Natural killer cell treated with Interleukin-12 subunit alpha and Interleukin-12 subunit beta and Interleukin-15 and Interleukin-18, amount 100 ng/mL, for 72 hours (primary cell): ENCODE data around the gene ZC3H7B. TPM values are rescaled to one million over a fixed set of nuclear protein-coding genes. Genes with fewer than 3 reads are reported as not detected.
A peak's percentile ranks its signal among the peaks of the same experiment; 100 is the strongest.
"Not testable (repeated sequence)": the region's sequence is repeated elsewhere in the genome, so short reads cannot be mapped to it uniquely, and the experiment has no call there.

Source experiments
- ATAC-seq, 2 donors: fragments of 150-1000 bp; cut with Tn5 transposase in 1 of 2; sonication (Bioruptor Pico), chemical (Tn5 transposase) in 1 of 2; 2 replicates each; pipeline ENCODE4 v1.10.0; 2021
- DNase-seq: peaks from one replicate; pipeline ENCODE4 v3.0.0; 2022; ENCODE audit warnings: low spot score
- H3K27ac Mint-ChIP-seq, 2 donors: 1 replicate in 1 of 2; 2 replicates in 1 of 2; pipeline ENCODE4 v1.8.0; 2022; ENCODE audit warnings: mixed read lengths in 2 of 2, mild to moderate bottlenecking in 1 of 2, moderate library complexity in 1 of 2
- H3K27me3 Mint-ChIP-seq, 2 donors: 1 replicate in 1 of 2; 2 replicates in 1 of 2; pipeline ENCODE4 v1.8.0; 2022; ENCODE audit warnings: mixed read lengths in 2 of 2
- H3K36me3 Mint-ChIP-seq: one replicate; pipeline ENCODE4 v1.8.0; 2022; ENCODE audit warnings: mixed read lengths
- H3K4me1 Mint-ChIP-seq, 2 donors: 1 replicate in 1 of 2; 2 replicates in 1 of 2; pipeline ENCODE4 v1.8.0; 2022; ENCODE audit warnings: low read depth in 2 of 2, mixed read lengths in 2 of 2, mild to moderate bottlenecking in 1 of 2
- H3K4me3 Mint-ChIP-seq: one replicate; pipeline ENCODE4 v1.8.0; 2022; ENCODE audit warnings: mixed read lengths
- H3K9me3 Mint-ChIP-seq: 2 replicates; pipeline ENCODE4 v1.8.0; 2022; ENCODE audit warnings: mixed read lengths
- total RNA-seq, 2 donors: library from RNA; stranded (reverse); gene quantifications; one replicate each; pipeline ENCODE4 v1.2.3, GENCODE V29; 2022

ZC3H7B gene
- total RNA-seq, 2 donors from 2014 or later, result 51.2 to 68.9 TPM

DNA sequence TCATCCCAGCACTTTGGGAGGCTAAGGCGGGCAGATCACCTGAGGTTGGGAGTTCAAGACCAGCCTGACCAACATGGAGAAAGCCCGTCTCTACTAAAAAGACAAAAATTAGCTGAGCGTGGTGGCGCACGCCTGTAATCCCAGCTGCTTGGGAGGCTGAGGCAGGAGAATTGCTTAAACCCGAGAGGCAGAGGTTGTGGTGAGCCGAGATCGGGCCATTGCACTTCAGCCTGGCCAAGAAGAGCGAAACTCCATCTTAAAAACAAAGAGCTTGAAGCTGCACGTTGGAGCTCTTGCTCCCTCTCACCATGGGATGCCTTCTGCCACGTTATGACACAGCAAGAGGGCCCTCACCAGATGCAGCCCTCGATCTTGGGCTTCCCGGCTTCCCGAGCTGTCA is 101.5 kb downstream of the ZC3H7B start:
- not testable (repeated sequence) for H3K36me3 Mint-ChIP-seq, DNase-seq, H3K27me3 Mint-ChIP-seq, ATAC-seq, H3K4me1 Mint-ChIP-seq, H3K27ac Mint-ChIP-seq, H3K4me3 Mint-ChIP-seq, H3K9me3 Mint-ChIP-seq

- H3K36me3 Mint-ChIP-seq, result no peaks in the 10 kb centered on the region
- H3K4me1 Mint-ChIP-seq, result peaks cover 4 to 5% of the 10 kb centered on the region in 2 donors
- H3K27ac Mint-ChIP-seq, result no peak overlapping the region
- no peak overlapping the region for H3K4me3 Mint-ChIP-seq
- DNase-seq (peak; percentile 86), ATAC-seq (peak; percentile 97 to 99)
- no peaks in the 10 kb centered on the region for H3K9me3 Mint-ChIP-seq
- no peaks in the 10 kb centered on the region for H3K27me3 Mint-ChIP-seq
These were observed 102.4 kb downstream of the ZC3H7B start for GRCh38 chr22:41403532-41404318.

GRCh38 chr22:41405588-41405987 is 104.3 kb downstream of the ZC3H7B start:
- no peak overlapping the region for H3K27ac Mint-ChIP-seq
- DNase-seq, result no peak
- ATAC-seq, result no peak

DNA sequence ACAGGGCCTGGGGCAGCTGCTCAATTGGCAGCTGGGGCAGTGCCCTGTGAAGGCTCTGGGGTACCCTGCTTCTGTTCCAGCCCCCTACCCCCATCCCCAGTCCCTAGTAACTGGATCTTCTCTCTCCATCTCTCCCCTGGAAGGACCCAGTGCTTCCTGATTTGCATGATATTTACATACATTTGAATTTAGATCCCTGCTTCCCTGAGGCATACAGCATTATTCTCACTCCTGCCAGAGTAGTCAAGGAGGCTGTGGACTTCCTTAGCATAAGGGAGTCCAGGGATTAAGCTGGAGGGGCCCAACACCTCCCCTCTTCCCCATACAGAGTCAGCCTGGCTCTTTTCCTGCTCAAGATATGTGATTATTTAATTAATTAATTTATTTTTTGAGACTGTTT is 105.1 kb downstream of the ZC3H7B start:
- no peak overlapping the region for H3K27ac Mint-ChIP-seq
- H3K27me3 Mint-ChIP-seq, result no peaks in the 10 kb centered on the region
- no peak for ATAC-seq
- H3K36me3 Mint-ChIP-seq, result no peaks in the 10 kb centered on the region
- no peaks in the 10 kb centered on the region for H3K9me3 Mint-ChIP-seq
- H3K4me3 Mint-ChIP-seq, result no peak overlapping the region
- peaks cover 6 to 8% of the 10 kb centered on the region in 2 donors for H3K4me1 Mint-ChIP-seq
- DNase-seq, result no peak

More at GRCh38 chr22:41405588-41405987, 104.3 kb downstream of the ZC3H7B start:
- H3K9me3 Mint-ChIP-seq, result no peaks in the 10 kb centered on the region
- H3K36me3 Mint-ChIP-seq, result no peaks in the 10 kb centered on the region
- no peak overlapping the region for H3K4me3 Mint-ChIP-seq
- H3K4me1 Mint-ChIP-seq, result peaks cover 4 to 5% of the 10 kb centered on the region in 2 donors
- H3K27me3 Mint-ChIP-seq, result no peaks in the 10 kb centered on the region

DNA sequence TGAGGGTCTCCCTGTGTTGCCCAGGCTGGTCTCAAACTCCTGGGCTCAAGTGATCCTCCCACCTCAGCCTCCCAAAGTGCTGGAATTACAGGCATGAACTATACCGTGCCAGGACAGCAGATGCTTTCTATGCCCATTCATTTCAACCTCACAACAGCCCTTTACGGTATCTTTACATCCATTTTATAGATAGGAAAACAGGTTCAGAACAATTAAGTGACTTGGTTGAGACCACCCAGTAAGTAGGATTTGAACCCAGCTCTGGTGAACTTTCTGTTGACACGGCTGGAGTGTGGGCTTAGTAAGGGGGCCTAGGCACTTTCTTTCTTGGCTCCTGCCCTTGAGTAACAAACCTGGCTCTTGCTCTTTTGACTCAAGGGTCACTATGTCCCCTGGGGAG is 106.1 kb downstream of the ZC3H7B start:
- Mint-ChIP-seq H3K27ac (no peak overlapping the region), H3K4me1 (peaks cover 12 to 13% of the 10 kb centered on the region in 2 donors), H3K4me3 (no peak overlapping the region), H3K9me3 (no peaks in the 10 kb centered on the region), H3K36me3 (no peaks in the 10 kb centered on the region), H3K27me3 (no peaks in the 10 kb centered on the region)
- DNase-seq (no peak), ATAC-seq (no peak)

- DNase-seq (no peak), ATAC-seq (no peak)
- Mint-ChIP-seq H3K36me3 (no peaks in the 10 kb centered on the region), H3K4me1 (peaks cover 15% of the 10 kb centered on the region in 2 donors), H3K27ac (no peak overlapping the region), H3K27me3 (no peaks in the 10 kb centered on the region), H3K9me3 (no peaks in the 10 kb centered on the region), H3K4me3 (no peak overlapping the region)
These were observed 107.3 kb downstream of the ZC3H7B start for GRCh38 chr22:41408665-41409064.

Other genes starting within 250 kb of the ZC3H7B start
- gene EP300, start 208.9 kb upstream of the ZC3H7B start, total RNA-seq, result 100 to 1,000 TPM in 1 of 2 donors, 10 to 100 TPM in 1; 92.0 to 106 TPM
- gene L3MBTL2, start 96.2 kb upstream of the ZC3H7B start, total RNA-seq, result 10 to 100 TPM; 42.6 to 71.1 TPM
- under 1 TPM; 0.40 to 0.45 TPM for gene CHADL, start 60.6 kb upstream of the ZC3H7B start, total RNA-seq
- gene RANGAP1, start 15.3 kb upstream of the ZC3H7B start, total RNA-seq, result 100 to 1,000 TPM; 101 to 216 TPM
- 1 to 10 TPM; 3.8 to 4.3 TPM for gene TEF, start 80.4 kb downstream of the ZC3H7B start, total RNA-seq
- gene TOB2, start 145.3 kb downstream of the ZC3H7B start, total RNA-seq, result 10 to 100 TPM; 31.7 to 45.4 TPM
- 10 to 100 TPM; 58.7 to 83.8 TPM for gene PHF5A, start 167.2 kb downstream of the ZC3H7B start, total RNA-seq
- 100 to 1,000 TPM; 109 to 113 TPM for gene ACO2, start 167.6 kb downstream of the ZC3H7B start, total RNA-seq
- gene POLR3H, start 242.9 kb downstream of the ZC3H7B start, total RNA-seq, result 10 to 100 TPM; 42.5 to 84.0 TPM